HepG2 (cell line): ENCODE measurements around the gene RRP8. TPM values are rescaled to one million over a fixed set of nuclear protein-coding genes. Genes with fewer than 3 reads are reported as not detected.

ENCODE experiments used
- CEBPB ChIP-seq: IDR thresholded peaks from 2 replicates; pipeline ENCODE4 v1.6.1; 2011; ENCODE audit warnings: low read depth, low read length, improper control_type of control experiment, borderline replicate concordance
- DPF2 ChIP-seq: sonication (generic); formaldehyde crosslinking; IDR thresholded peaks from 2 replicates; pipeline ENCODE4 v1.4.0; 2020; ENCODE audit warnings: mild to moderate bottlenecking, low read depth, missing genetic modification reagents, borderline replicate concordance
- EP300 ChIP-seq, 3 experiments: sonication (generic) in 1 of 3; formaldehyde crosslinking in 1 of 3; IDR thresholded peaks; 2 replicates each; pipeline versions ENCODE4 v1.5.1 to v1.6.1; 2011 to 2020; ENCODE audit warnings: low read depth in 2 of 3, low read length in 2 of 3, borderline replicate concordance in 1 of 3, improper control_type of control experiment in 1 of 3, mild to moderate bottlenecking in 1 of 3, missing genetic modification reagents in 1 of 3, moderate library complexity in 1 of 3
- ETV5 ChIP-seq: IDR thresholded peaks from 2 replicates; pipeline ENCODE4 v1.6.1; 2018; ENCODE audit warnings: missing biosample characterization, missing genetic modification reagents, inconsistent platforms, borderline replicate concordance
- MATR3 ChIP-seq: sonication (generic); formaldehyde crosslinking; IDR thresholded peaks from 2 replicates; pipeline ENCODE4 v1.4.0; 2020; ENCODE audit warnings: missing genetic modification reagents
- MED1 ChIP-seq: sonication (generic); formaldehyde crosslinking; IDR thresholded peaks from 2 replicates; pipeline ENCODE4 v1.4.0; 2020; ENCODE audit warnings: missing genetic modification reagents
- MTF2 ChIP-seq: sonication (generic); formaldehyde crosslinking; IDR thresholded peaks from 2 replicates; pipeline ENCODE4 v1.5.0; 2020; ENCODE audit warnings: missing genetic modification reagents, borderline replicate concordance
- PHF21A ChIP-seq: sonication (generic); formaldehyde crosslinking; IDR thresholded peaks from 2 replicates; pipeline ENCODE4 v1.5.0; 2020; ENCODE audit warnings: mild to moderate bottlenecking, missing genetic modification reagents
- SALL1 ChIP-seq: sonication (generic); formaldehyde crosslinking; IDR thresholded peaks from 2 replicates; pipeline ENCODE4 v1.8.0; 2022; ENCODE audit warnings: mild to moderate bottlenecking, missing genetic modification reagents
- TARDBP ChIP-seq: sonication (generic); formaldehyde crosslinking; IDR thresholded peaks from 2 replicates; pipeline ENCODE4 v1.8.0; 2022; ENCODE audit warnings: mild to moderate bottlenecking, missing genetic modification reagents
- ZNF230 ChIP-seq: sonication (generic); formaldehyde crosslinking; IDR thresholded peaks from 2 replicates; pipeline ENCODE4 v1.4.0; 2020; ENCODE audit warnings: mild to moderate bottlenecking, missing genetic modification reagents
- ZNF577 ChIP-seq: sonication (generic); formaldehyde crosslinking; IDR thresholded peaks from 2 replicates; pipeline ENCODE4 v1.4.0; 2020; ENCODE audit warnings: mild to moderate bottlenecking, low read depth, missing genetic modification reagents, borderline replicate concordance
- polyA plus RNA-seq, 8 experiments: library from polyadenylated mRNA; depleted of rRNA in 3 of 8; stranded (reverse) in 7 of 8; unstranded in 1 of 8; fragments of >200 nt; fragmentation: Illumina TruSeq in 4 of 8; extraction: Trizol in 4 of 8; gene quantifications; 2 replicates each; pipeline versions ENCODE4 v1.2.1 to v1.2.3, GENCODE V29; 2011 to 2016; ENCODE audit warnings: low read depth in 4 of 8, missing spikeins in 1 of 8, mixed read lengths in 1 of 8; ENCODE audit not compliant: insufficient read depth in 1 of 8
- total RNA-seq, 5 experiments: library from RNA; depleted of rRNA; stranded (reverse); fragments of >200 nt; fragmentation: Illumina TruSeq; extraction: Trizol; gene quantifications; 2 replicates each; pipeline ENCODE4 v1.2.3, GENCODE V29; 2016; ENCODE audit warnings: low read depth in 1 of 5
- TF ChIP-seq, protein P1 (sequence below): sonication (generic); formaldehyde crosslinking; IDR thresholded peaks from 2 replicates; pipeline ENCODE4 v1.5.1; 2020; ENCODE audit warnings: mild to moderate bottlenecking, missing genetic modification reagents, moderate library complexity
- TF ChIP-seq, protein P2 (sequence below): sonication (generic); formaldehyde crosslinking; IDR thresholded peaks from 2 replicates; pipeline ENCODE4 v1.5.1; 2020; ENCODE audit warnings: missing genetic modification reagents, mild to moderate bottlenecking, borderline replicate concordance
- TF ChIP-seq, protein P3 (sequence below): sonication (generic); formaldehyde crosslinking; IDR thresholded peaks from 2 replicates; pipeline ENCODE4 v1.4.0; 2020; ENCODE audit warnings: missing genetic modification reagents, borderline replicate concordance

Gene RRP8
- total and polyA plus RNA-seq, 2 of the 13 experiments (the other 11 are each of a cell fraction or from before 2014, with no cell fraction given) = 7.2 to 21.6 TPM

DNA sequence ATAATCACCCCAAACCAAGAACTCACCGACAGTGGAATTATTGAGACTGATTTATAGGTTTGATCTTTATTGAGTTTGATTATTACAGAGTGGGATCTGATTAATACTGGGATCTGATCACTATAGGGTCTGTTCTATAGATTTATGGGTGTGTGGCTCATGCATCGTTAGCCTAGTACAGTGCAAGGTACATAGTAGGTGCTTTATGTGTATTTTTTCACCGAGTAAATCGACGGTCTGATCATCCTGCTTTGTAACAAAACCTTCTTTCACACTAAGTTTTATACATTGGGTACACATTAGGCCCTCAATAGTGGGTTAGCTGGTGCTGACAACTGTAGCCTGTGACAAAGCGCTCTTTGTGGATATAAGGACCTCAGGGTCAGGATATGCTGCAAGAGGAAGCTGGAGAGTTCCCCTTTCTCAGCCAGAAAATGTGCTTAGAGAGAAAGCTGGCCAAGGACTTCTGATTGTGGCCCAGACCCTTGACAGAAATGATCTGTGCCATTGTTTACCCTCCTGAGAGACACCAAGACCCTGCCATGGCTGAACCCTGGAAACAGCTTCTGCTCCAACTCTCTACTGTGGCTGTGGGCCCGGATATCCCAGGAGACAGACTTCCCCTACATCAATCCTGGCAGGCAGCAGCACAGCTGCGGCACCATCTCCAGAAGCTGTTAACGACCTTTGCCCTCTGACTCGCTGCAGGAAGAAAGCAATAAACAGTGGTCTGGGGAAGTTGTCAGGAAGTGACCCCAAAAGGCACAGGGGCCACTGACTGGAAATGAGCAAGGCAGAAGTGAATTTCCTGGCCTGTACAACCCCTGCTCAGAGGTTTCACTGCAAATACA, 31.9 kb upstream of the RRP8 start (continued):
- no peak for TF ChIP-seq ZNF230
- TF ChIP-seq ETV5 (CRISPR knock-in tag) = peak; percentile 80; the same call in 1 of the 2 replicates
- TF ChIP-seq, protein P1, sequence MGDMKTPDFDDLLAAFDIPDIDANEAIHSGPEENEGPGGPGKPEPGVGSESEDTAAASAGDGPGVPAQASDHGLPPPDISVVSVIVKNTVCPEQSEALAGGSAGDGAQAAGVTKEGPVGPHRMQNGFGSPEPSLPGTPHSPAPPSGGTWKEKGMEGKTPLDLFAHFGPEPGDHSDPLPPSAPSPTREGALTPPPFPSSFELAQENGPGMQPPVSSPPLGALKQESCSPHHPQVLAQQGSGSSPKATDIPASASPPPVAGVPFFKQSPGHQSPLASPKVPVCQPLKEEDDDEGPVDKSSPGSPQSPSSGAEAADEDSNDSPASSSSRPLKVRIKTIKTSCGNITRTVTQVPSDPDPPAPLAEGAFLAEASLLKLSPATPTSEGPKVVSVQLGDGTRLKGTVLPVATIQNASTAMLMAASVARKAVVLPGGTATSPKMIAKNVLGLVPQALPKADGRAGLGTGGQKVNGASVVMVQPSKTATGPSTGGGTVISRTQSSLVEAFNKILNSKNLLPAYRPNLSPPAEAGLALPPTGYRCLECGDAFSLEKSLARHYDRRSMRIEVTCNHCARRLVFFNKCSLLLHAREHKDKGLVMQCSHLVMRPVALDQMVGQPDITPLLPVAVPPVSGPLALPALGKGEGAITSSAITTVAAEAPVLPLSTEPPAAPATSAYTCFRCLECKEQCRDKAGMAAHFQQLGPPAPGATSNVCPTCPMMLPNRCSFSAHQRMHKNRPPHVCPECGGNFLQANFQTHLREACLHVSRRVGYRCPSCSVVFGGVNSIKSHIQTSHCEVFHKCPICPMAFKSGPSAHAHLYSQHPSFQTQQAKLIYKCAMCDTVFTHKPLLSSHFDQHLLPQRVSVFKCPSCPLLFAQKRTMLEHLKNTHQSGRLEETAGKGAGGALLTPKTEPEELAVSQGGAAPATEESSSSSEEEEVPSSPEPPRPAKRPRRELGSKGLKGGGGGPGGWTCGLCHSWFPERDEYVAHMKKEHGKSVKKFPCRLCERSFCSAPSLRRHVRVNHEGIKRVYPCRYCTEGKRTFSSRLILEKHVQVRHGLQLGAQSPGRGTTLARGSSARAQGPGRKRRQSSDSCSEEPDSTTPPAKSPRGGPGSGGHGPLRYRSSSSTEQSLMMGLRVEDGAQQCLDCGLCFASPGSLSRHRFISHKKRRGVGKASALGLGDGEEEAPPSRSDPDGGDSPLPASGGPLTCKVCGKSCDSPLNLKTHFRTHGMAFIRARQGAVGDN (CRISPR knock-in tag) = peak; percentile 41
- TF ChIP-seq TARDBP (CRISPR knock-in tag) = 0 out of 2 replicates have a peak, but pooled peaks have one; percentile 19
- 0 out of 2 replicates have a peak, but pooled peaks have one; percentile 20 for TF ChIP-seq DPF2
- 0 out of 2 replicates have a peak, but pooled peaks have one; percentile 22 for TF ChIP-seq PHF21A (CRISPR knock-in tag)
- no peak for TF ChIP-seq EP300 (IDR thresholded peaks at IDR 0.05; ENCODE audit: low read depth in 2 of 2, low read length in 2 of 2)
- TF ChIP-seq EP300 (CRISPR knock-in tag; IDR thresholded peaks at IDR 0.05; ENCODE audit: borderline replicate concordance) = 0 out of 2 replicates have a peak, but pooled peaks have one; percentile 11
- TF ChIP-seq MATR3 (CRISPR knock-in tag) = no peak
- no peak for TF ChIP-seq ZNF577 (CRISPR knock-in tag)
- peak; percentile 44; the same call in 1 of the 2 replicates for TF ChIP-seq SALL1 (CRISPR knock-in tag)
- TF ChIP-seq, protein P2, sequence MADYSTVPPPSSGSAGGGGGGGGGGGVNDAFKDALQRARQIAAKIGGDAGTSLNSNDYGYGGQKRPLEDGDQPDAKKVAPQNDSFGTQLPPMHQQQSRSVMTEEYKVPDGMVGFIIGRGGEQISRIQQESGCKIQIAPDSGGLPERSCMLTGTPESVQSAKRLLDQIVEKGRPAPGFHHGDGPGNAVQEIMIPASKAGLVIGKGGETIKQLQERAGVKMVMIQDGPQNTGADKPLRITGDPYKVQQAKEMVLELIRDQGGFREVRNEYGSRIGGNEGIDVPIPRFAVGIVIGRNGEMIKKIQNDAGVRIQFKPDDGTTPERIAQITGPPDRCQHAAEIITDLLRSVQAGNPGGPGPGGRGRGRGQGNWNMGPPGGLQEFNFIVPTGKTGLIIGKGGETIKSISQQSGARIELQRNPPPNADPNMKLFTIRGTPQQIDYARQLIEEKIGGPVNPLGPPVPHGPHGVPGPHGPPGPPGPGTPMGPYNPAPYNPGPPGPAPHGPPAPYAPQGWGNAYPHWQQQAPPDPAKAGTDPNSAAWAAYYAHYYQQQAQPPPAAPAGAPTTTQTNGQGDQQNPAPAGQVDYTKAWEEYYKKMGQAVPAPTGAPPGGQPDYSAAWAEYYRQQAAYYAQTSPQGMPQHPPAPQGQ (CRISPR knock-in tag) = no peak
- no peak for TF ChIP-seq CEBPB
- no peak for TF ChIP-seq MTF2 (CRISPR knock-in tag)
- TF ChIP-seq MED1 = peak; percentile 53
- TF ChIP-seq, protein P3, sequence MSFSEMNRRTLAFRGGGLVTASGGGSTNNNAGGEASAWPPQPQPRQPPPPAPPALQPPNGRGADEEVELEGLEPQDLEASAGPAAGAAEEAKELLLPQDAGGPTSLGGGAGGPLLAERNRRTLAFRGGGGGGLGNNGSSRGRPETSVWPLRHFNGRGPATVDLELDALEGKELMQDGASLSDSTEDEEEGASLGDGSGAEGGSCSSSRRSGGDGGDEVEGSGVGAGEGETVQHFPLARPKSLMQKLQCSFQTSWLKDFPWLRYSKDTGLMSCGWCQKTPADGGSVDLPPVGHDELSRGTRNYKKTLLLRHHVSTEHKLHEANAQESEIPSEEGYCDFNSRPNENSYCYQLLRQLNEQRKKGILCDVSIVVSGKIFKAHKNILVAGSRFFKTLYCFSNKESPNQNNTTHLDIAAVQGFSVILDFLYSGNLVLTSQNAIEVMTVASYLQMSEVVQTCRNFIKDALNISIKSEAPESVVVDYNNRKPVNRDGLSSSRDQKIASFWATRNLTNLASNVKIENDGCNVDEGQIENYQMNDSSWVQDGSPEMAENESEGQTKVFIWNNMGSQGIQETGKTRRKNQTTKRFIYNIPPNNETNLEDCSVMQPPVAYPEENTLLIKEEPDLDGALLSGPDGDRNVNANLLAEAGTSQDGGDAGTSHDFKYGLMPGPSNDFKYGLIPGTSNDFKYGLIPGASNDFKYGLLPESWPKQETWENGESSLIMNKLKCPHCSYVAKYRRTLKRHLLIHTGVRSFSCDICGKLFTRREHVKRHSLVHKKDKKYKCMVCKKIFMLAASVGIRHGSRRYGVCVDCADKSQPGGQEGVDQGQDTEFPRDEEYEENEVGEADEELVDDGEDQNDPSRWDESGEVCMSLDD (CRISPR knock-in tag) = no peak
